Adrenal gland (tissue), 12 donors: ENCODE results near the gene EDA. TPM values are rescaled to one million over a fixed set of nuclear protein-coding genes. Genes with fewer than 3 reads are reported as not detected.

Experiments
- DNase-seq, 7 donors: peaks; one replicate each; pipeline ENCODE4 v3.0.0-alpha.2; 2019 to 2020
- H3K27ac ChIP-seq, 5 donors: fragments of 200-600 bp; sonication (generic) in 4 of 5; 1 replicate in 3 of 5; 2 replicates in 2 of 5; pipeline versions ENCODE4 v1.5.1 to v1.8.0; 2016 to 2020; ENCODE audit warnings: mild to moderate bottlenecking in 1 of 5
- H3K27me3 ChIP-seq: fragments of 200-600 bp; 2 replicates; pipeline ENCODE4 v1.8.0; 2021
- H3K36me3 ChIP-seq, 2 donors: fragments of 200-600 bp; replicated peaks in 1 of 2; 1 replicate in 1 of 2; 2 replicates in 1 of 2; pipeline versions ENCODE4 v1.5.1 to v1.8.0; 2018 to 2022
- H3K4me1 ChIP-seq, 2 donors: fragments of 200-600 bp; replicated peaks in 1 of 2; 1 replicate in 1 of 2; 2 replicates in 1 of 2; pipeline versions ENCODE4 v1.5.1 to v1.8.0; 2018 to 2021
- H3K4me3 ChIP-seq, 4 donors: fragments of 200-600 bp; sonication (generic) in 3 of 4; one replicate each; pipeline ENCODE4 v1.5.1; 2016 to 2018
- H3K9me3 ChIP-seq, 3 donors: fragments of 200-600 bp; sonication (generic) in 1 of 3; replicated peaks in 1 of 3; 1 replicate in 2 of 3; 2 replicates in 1 of 3; pipeline versions ENCODE4 v1.5.1 to v1.8.0; 2016 to 2021
- CTCF ChIP-seq, 6 experiments: fragments of 450-650 bp in 4 of 6; fragments of 200-600 bp in 2 of 6; sonication (generic) in 1 of 6; IDR thresholded peaks; 1 replicate in 5 of 6; 2 replicates in 1 of 6; pipeline versions ENCODE4 v1.5.1 to v1.8.0; 2016 to 2021; ENCODE audit warnings: antibody characterized with exemption in 6 of 6, mild to moderate bottlenecking in 2 of 6, moderate library complexity in 1 of 6
- POLR2A ChIP-seq, 2 donors: fragments of 450-650 bp; IDR thresholded peaks; one replicate each; pipeline ENCODE4 v1.6.1; 2017; ENCODE audit warnings: antibody characterized with exemption in 2 of 2, mild to moderate bottlenecking in 2 of 2, moderate library complexity in 1 of 2
- WGBS, 4 donors: extraction: QIAGEN DNeasy Blood & Tissue Kit in 2 of 4; methylation state at CpG; one replicate each; pipeline versions ENCODE4 v1.1.5 to v1.1.7; 2013 to 2017; 5-methylcytosine and 5-hydroxymethylcytosine counted together
- intact Hi-C, 2 donors: fragments of 100-400 bp; cut with DNase I; formaldehyde crosslinking; loops; one replicate each; pipeline versions ENCODE4 v1.14.1 to v1.15.0; 2022 to 2023
- polyA plus RNA-seq, 3 donors: library from polyadenylated mRNA; stranded (reverse); fragments of 200-250 nt in 2 of 3; fragments of 350-450 nt in 1 of 3; fragmentation: Illumina TruSeq in 1 of 3; extraction: RNeasy Lipid Tissue Mini Kit (QIAGEN cat#74804) in 1 of 3; gene quantifications; one replicate each; pipeline ENCODE4 v1.2.3, GENCODE V29; 2013 to 2014
- total RNA-seq, 9 donors: library from RNA; depleted of rRNA in 4 of 9; stranded (reverse); fragments of >200 nt in 4 of 9; fragments of 120-200 nt in 1 of 9; fragmentation: NEBNext Ultra II Directional in 1 of 9; extraction: Animal tissue kit (Norgen Biotek cat#: 25700) in 1 of 9; gene quantifications; one replicate each; pipeline versions ENCODE4 v1.1.0 to v1.2.4, GENCODE V29; 2013 to 2023
- donor health status: healthy with polysubstance abuse.
- donor health status: Bipolar disorder and iron deficiency.
- donor health status: DM: yes; HTN: yes; CAD: no.
- donor health status: DM: no; HTN: no; CAD: no.
- donor health status: DM: no; HTN: no; CAD: no.
- donor health status: DM: yes; HTN: yes; CAD: no.

EDA gene
- total and polyA plus RNA-seq, 12 donors, result 5.6 to 28.7 (median 17.2) TPM

GRCh38 chrX:70001269-70001668 lies 385.4 kb downstream of the EDA start:
- Histone ChIP-seq H3K36me3 (no peaks in the 10 kb centered on the region), H3K4me1 (no peaks in the 10 kb centered on the region), H3K9me3 (no peaks in the 10 kb centered on the region), H3K27ac (no peak overlapping the region), H3K27me3 (no peaks in the 10 kb centered on the region), H3K4me3 (no peak overlapping the region)
- TF ChIP-seq CTCF (IDR thresholded peaks at IDR 0.05) (no peak), POLR2A (IDR thresholded peaks at IDR 0.05) (no peak)
- DNase-seq, result no peak
- intact Hi-C loops, result no loop called here
- 67 to 77% (median 71%) methylated on average over 1 to 2 of the region's 2 CpGs for WGBS, 4 donors

- DNase-seq, result no peak
- Histone ChIP-seq H3K4me1 (no peaks in the 10 kb centered on the region), H3K27me3 (no peaks in the 10 kb centered on the region), H3K4me3 (no peak overlapping the region), H3K9me3 (no peaks in the 10 kb centered on the region), H3K27ac (no peak overlapping the region), H3K36me3 (no peaks in the 10 kb centered on the region)
- no peak for TF ChIP-seq POLR2A (IDR thresholded peaks at IDR 0.05)
- TF ChIP-seq CTCF (IDR thresholded peaks at IDR 0.05), result no peak
- 58 to 78% (median 77%) methylated on average over 3 of the region's 3 CpGs for WGBS, 4 donors
- intact Hi-C loops, result no loop called here
Observed at GRCh38 chrX:70001708-70002341, 385.9 kb downstream of the EDA start.

GRCh38 chrX:70007946-70008345 lies 392.0 kb downstream of the EDA start:
- H3K27me3 ChIP-seq, result peaks cover 11% of the 10 kb centered on the region
- intact Hi-C loops, result no loop called here
- H3K36me3 ChIP-seq, result no peaks in the 10 kb centered on the region
- H3K4me1 ChIP-seq, result no peaks in the 10 kb centered on the region
- TF ChIP-seq POLR2A (IDR thresholded peaks at IDR 0.05), result no peak
- no peak for TF ChIP-seq CTCF (IDR thresholded peaks at IDR 0.05)
- no peak overlapping the region for H3K4me3 ChIP-seq
- no peaks in the 10 kb centered on the region for H3K9me3 ChIP-seq
- H3K27ac ChIP-seq, result no peak overlapping the region
- DNase-seq, result no peak

GRCh38 chrX:70009049-70009448 lies 393.1 kb downstream of the EDA start:
- H3K27ac ChIP-seq, result no peak overlapping the region
- H3K36me3 ChIP-seq, result no peaks in the 10 kb centered on the region
- H3K4me1 ChIP-seq, result no peaks in the 10 kb centered on the region
- peaks cover 13% of the 10 kb centered on the region for H3K27me3 ChIP-seq
- TF ChIP-seq CTCF (IDR thresholded peaks at IDR 0.05), result no peak
- TF ChIP-seq POLR2A (IDR thresholded peaks at IDR 0.05), result no peak
- DNase-seq, result no peak
- H3K9me3 ChIP-seq, result no peaks in the 10 kb centered on the region
- intact Hi-C loops, result no loop called here
- no peak overlapping the region for H3K4me3 ChIP-seq
